Measurements from ENCODE around the gene PDGFRA. TPM values are rescaled to one million over a fixed set of nuclear protein-coding genes. Genes with fewer than 3 reads are reported as not detected.

Gene PDGFRA
- 253 TPM for total RNA-seq

DNA sequence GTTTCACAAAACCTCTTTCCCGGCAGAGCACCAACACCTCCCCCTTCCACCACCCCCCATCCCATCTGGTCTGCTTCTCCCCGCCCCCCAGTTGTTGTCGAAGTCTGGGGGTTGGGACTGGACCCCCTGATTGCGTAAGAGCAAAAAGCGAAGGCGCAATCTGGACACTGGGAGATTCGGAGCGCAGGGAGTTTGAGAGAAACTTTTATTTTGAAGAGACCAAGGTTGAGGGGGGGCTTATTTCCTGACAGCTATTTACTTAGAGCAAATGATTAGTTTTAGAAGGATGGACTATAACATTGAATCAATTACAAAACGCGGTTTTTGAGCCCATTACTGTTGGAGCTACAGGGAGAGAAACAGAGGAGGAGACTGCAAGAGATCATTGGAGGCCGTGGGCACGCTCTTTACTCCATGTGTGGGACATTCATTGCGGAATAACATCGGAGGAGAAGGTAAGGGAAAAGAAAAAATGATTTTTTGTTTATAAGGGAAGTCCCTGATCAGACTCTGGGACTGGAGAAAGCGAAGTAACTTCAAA is at the start of gene PDGFRA:
Gene PDGFRA (plus strand): TSS at position 333 of the 541 bp plus-strand sequence. CDS start 29,476 bp downstream, outside the sequence.

Other genes with a start within 250 kb of the PDGFRA start
- gene CHIC2, start 164.7 kb upstream of the PDGFRA start, total RNA-seq = 43.6 TPM
- gene GSX2, start 129.1 kb upstream of the PDGFRA start, total RNA-seq = not detected

All from metanephros (tissue), 1 donor.